ENCODE results near the gene ATP1B1. TPM values are rescaled to one million over a fixed set of nuclear protein-coding genes. Genes with fewer than 3 reads are reported as not detected.

ATP1B1 gene
- total and polyA plus RNA-seq, 2 experiments from 2014 or later, result 51.0 to 73.4 TPM

- TF ChIP-seq ZNF462 (CRISPR knock-in tag; IDR thresholded peaks at IDR 0.05) (no peak), ZNF331 (CRISPR knock-in tag; IDR thresholded peaks at IDR 0.05; ENCODE audit: low read depth) (no peak), ZNF114 (CRISPR knock-in tag; IDR thresholded peaks at IDR 0.05) (no peak), POLR2AphosphoS5 (IDR thresholded peaks at IDR 0.05; ENCODE audit: low read depth) (no peak), CREB1 (CRISPR knock-in tag; IDR thresholded peaks at IDR 0.05; ENCODE audit: low read depth) (no peak)
- TF ChIP-seq, protein P1, sequence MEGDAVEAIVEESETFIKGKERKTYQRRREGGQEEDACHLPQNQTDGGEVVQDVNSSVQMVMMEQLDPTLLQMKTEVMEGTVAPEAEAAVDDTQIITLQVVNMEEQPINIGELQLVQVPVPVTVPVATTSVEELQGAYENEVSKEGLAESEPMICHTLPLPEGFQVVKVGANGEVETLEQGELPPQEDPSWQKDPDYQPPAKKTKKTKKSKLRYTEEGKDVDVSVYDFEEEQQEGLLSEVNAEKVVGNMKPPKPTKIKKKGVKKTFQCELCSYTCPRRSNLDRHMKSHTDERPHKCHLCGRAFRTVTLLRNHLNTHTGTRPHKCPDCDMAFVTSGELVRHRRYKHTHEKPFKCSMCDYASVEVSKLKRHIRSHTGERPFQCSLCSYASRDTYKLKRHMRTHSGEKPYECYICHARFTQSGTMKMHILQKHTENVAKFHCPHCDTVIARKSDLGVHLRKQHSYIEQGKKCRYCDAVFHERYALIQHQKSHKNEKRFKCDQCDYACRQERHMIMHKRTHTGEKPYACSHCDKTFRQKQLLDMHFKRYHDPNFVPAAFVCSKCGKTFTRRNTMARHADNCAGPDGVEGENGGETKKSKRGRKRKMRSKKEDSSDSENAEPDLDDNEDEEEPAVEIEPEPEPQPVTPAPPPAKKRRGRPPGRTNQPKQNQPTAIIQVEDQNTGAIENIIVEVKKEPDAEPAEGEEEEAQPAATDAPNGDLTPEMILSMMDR (conservative IDR thresholded peaks at IDR 0.05; ENCODE audit: low read depth in 2 of 2), result no peak
These were observed 56.6 kb downstream of the ATP1B1 start (continued) for GRCh38 chr1:169163059-169163458.

GRCh38 chr1:169175461-169175860 lies 69.0 kb downstream of the ATP1B1 start:
- Mint-ChIP-seq H3K27ac (no peak overlapping the region), H3K9me3 (no peaks in the 10 kb centered on the region)
- H3F3A ChIP-seq (replicated peaks; ENCODE audit: low read depth), result no peaks in the 10 kb centered on the region
- TF ChIP-seq STAT1 (IDR thresholded peaks at IDR 0.05; ENCODE audit: unreplicated experiment) (no peak), ZNF462 (CRISPR knock-in tag; IDR thresholded peaks at IDR 0.05) (no peak)

More at GRCh38 chr1:169175461-169175860, 69.0 kb downstream of the ATP1B1 start:
- H3K4me3 ChIP-seq, result no peak overlapping the region
- H3K79me2 ChIP-seq (replicated peaks; ENCODE audit: insufficient read depth), result no peaks in the 10 kb centered on the region
- H3K4me1 Mint-ChIP-seq, result no peaks in the 10 kb centered on the region
- no peaks in the 10 kb centered on the region for H3K4me1 ChIP-seq (ENCODE audit: insufficient read depth)
- no peaks in the 10 kb centered on the region for H3K36me3 ChIP-seq (ENCODE audit: insufficient read depth)
- no peak overlapping the region for H3K27ac ChIP-seq (ENCODE audit: low read depth)
- H2AFZ ChIP-seq, result no peak overlapping the region
- H3K4me2 ChIP-seq, result no peak overlapping the region
- ATAC-seq (no peak), DNase-seq (ENCODE audit: low spot score) (no peak)
- H3K4me3 Mint-ChIP-seq, result no peak overlapping the region
- H4K20me1 ChIP-seq (replicated peaks; ENCODE audit: insufficient read depth), result no peaks in the 10 kb centered on the region
- H3K9me2 ChIP-seq (ENCODE audit: insufficient read depth), result no peaks in the 10 kb centered on the region
- no peaks in the 10 kb centered on the region for H3K27me3 Mint-ChIP-seq (ENCODE audit: insufficient read depth, low read depth, poor library complexity)
- 0 out of 3 replicates have a peak, but pooled peaks cover 3% of the 10 kb centered on the region for H3K36me3 Mint-ChIP-seq (ENCODE audit: low read depth)
- H3K27me3 ChIP-seq (ENCODE audit: insufficient read depth), result no peaks in the 10 kb centered on the region

Data from GM23338 (cell line).